SK-N-MC (cell line): ENCODE measurements around the gene DNAJC17.

Source experiments
- DNase-seq: peaks from one replicate; pipeline ENCODE4 v3.0.0-alpha.2; 2011; ENCODE audit warnings: low read depth, low spot score
- H3K27ac ChIP-seq: fragments of 200-600 bp; sonication (generic); 2 replicates; pipeline ENCODE4 v1.5.1; 2016; ENCODE audit warnings: mixed run types
- H3K36me3 ChIP-seq: fragments of 200-600 bp; sonication (generic); 2 replicates; pipeline ENCODE4 v1.6.1; 2017; ENCODE audit warnings: antibody characterized with exemption, low read length, mixed read lengths; ENCODE audit not compliant: insufficient read depth
- H3K4me3 ChIP-seq: fragments of 200-600 bp; sonication (generic); 2 replicates; pipeline ENCODE4 v1.5.1; 2016
- H3K9ac ChIP-seq: fragments of 200-600 bp; sonication (generic); 2 replicates; pipeline ENCODE4 v1.8.0; 2017; ENCODE audit warnings: mixed run types, mixed read lengths; ENCODE audit not compliant: insufficient read length
- H3K9me3 ChIP-seq: fragments of 200-600 bp; sonication (generic); 2 replicates; pipeline ENCODE4 v1.6.1; 2017; ENCODE audit warnings: low read depth, mild to moderate bottlenecking, antibody characterized with exemption, low read length, moderate library complexity, mixed read lengths
- EZH2 ChIP-seq: fragments of 200-600 bp; sonication (generic); IDR thresholded peaks from one replicate; pipeline ENCODE4 v1.6.1; 2017; ENCODE audit warnings: antibody characterized with exemption
- FOXP2 ChIP-seq: optimal IDR thresholded peaks from 2 replicates; pipeline ENCODE3; 2011; ENCODE audit warnings: mild to moderate bottlenecking, moderate library complexity; ENCODE audit not compliant: insufficient read depth; ENCODE audit errors: extremely low read length, control extremely low read depth
- POLR2AphosphoS5 ChIP-seq: IDR thresholded peaks from 2 replicates; pipeline ENCODE4 v1.6.1; 2012; ENCODE audit warnings: mild to moderate bottlenecking, low read depth, low read length, borderline replicate concordance

Gene DNAJC17

GRCh38 chr15:40807028-40807887 lies at the start of gene DNAJC17, which contains the start of gene ZFYVE19:
DNAJC17 (minus strand) TSS chr15:40807473; CDS start chr15:40807446, 27 bp downstream.
ZFYVE19 (plus strand) TSS chr15:40807089; CDS start chr15:40807590, 501 bp downstream.
- peak; percentile 94 for DNase-seq
- TF ChIP-seq FOXP2 (no peak), POLR2AphosphoS5 (peak; percentile 78), EZH2 (no peak)
- H3K27ac ChIP-seq = peak within 1 kb of the TSS; percentile 72; the same call in 1 of the 2 replicates

DNA sequence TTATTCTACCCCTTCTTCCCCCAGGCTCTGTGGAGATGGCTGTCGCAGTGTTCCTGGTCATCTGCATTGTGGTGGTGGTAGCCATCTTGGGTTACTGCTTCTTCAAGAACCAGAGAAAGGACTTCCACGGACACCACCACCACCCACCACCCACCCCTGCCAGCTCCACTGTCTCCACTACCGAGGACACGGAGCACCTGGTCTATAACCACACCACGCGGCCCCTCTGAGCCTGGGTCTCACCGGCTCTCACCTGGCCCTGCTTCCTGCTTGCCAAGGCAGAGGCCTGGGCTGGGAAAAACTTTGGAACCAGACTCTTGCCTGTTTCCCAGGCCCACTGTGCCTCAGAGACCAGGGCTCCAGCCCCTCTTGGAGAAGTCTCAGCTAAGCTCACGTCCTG lies 49.5 kb upstream of the DNAJC17 start:
- no peaks in the 10 kb centered on the region for H3K9me3 ChIP-seq
- H3K27ac ChIP-seq = no peak overlapping the region
- DNase-seq = no peak
- no peaks in the 10 kb centered on the region for H3K36me3 ChIP-seq
- TF ChIP-seq FOXP2 (no peak), EZH2 (no peak)
- H3K9ac ChIP-seq = no peak overlapping the region
- no peak overlapping the region for H3K4me3 ChIP-seq

More at GRCh38 chr15:40807028-40807887, at the start of gene DNAJC17, which contains the start of gene ZFYVE19:
- Histone ChIP-seq H3K9ac (peak within 1 kb of the TSS; percentile 88), H3K36me3 (no peaks in the 10 kb centered on the region), H3K4me3 (peak within 1 kb of the TSS; percentile 99), H3K9me3 (no peaks in the 10 kb centered on the region)

- Histone ChIP-seq H3K27ac (no peak overlapping the region), H3K9ac (no peak overlapping the region), H3K4me3 (no peak overlapping the region), H3K36me3 (no peaks in the 10 kb centered on the region), H3K9me3 (no peaks in the 10 kb centered on the region)
- DNase-seq = no peak
- no peak for TF ChIP-seq EZH2
- TF ChIP-seq POLR2AphosphoS5 = no peak
- no peak for TF ChIP-seq FOXP2
Observed at GRCh38 chr15:40855706-40856234, 48.5 kb upstream of the DNAJC17 start.

DNA sequence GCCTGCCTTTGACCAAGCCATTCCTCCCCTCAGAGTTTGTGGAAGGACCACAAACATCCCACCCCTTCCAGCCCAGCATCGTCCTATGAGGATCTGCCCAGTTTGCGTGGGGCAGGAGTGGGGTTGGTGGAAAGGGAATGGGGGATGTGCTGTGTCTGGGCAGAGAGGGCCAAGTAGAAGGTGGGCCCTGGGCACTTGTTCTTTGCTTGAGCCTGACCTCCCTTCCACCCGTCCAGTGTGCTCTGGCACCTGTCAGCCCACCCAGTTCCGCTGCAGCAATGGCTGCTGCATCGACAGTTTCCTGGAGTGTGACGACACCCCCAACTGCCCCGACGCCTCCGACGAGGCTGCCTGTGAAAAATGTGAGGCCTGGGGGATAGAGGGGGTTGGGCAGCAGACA lies 46.9 kb upstream of the DNAJC17 start:
- Histone ChIP-seq H3K27ac (no peak overlapping the region), H3K36me3 (no peaks in the 10 kb centered on the region)

DNA sequence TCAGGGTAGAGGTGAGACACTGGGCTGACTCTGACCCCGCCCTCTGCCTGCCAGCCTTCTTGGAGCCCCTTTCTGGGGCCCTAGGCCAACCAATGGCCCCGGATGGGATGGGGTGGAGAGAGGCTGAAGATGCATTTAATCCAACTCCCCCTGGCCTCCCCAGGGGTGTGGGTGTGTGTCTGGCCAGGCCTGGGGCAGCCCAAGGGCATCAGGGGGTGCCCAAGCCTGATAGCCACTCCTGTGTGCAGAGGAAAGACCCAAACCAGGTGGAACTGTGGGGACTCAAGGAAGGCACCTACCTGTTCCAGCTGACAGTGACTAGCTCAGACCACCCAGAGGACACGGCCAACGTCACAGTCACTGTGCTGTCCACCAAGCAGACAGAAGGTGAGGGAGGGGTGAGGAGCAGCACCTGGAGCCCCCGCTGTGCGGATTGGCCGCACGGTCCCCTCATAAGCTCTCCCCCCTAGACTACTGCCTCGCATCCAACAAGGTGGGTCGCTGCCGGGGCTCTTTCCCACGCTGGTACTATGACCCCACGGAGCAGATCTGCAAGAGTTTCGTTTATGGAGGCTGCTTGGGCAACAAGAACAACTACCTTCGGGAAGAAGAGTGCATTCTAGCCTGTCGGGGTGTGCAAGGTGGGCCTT lies 46.1 kb upstream of the DNAJC17 start:
- TF ChIP-seq POLR2AphosphoS5 (no peak), EZH2 (no peak), FOXP2 (no peak)

More for the DNA sequence above, 46.9 kb upstream of the DNAJC17 start:
- TF ChIP-seq EZH2 (no peak), FOXP2 (no peak), POLR2AphosphoS5 (no peak)
- no peaks in the 10 kb centered on the region for H3K9me3 ChIP-seq
- H3K4me3 ChIP-seq = no peak overlapping the region
- no peak overlapping the region for H3K9ac ChIP-seq
- DNase-seq = no peak

GRCh38 chr15:40852529-40852928 lies 45.3 kb upstream of the DNAJC17 start:
- TF ChIP-seq EZH2 (no peak), POLR2AphosphoS5 (no peak), FOXP2 (no peak)
- no peaks in the 10 kb centered on the region for H3K9me3 ChIP-seq
- H3K27ac ChIP-seq = no peak overlapping the region
- H3K36me3 ChIP-seq = no peaks in the 10 kb centered on the region
- no peak overlapping the region for H3K9ac ChIP-seq
- DNase-seq = no peak
- H3K4me3 ChIP-seq = no peak overlapping the region

More for the DNA sequence above, 46.1 kb upstream of the DNAJC17 start:
- Histone ChIP-seq H3K4me3 (no peak overlapping the region), H3K36me3 (no peaks in the 10 kb centered on the region), H3K9me3 (no peaks in the 10 kb centered on the region), H3K27ac (no peak overlapping the region), H3K9ac (no peak overlapping the region)
- DNase-seq = no peak

GRCh38 chr15:40850576-40851112 lies 43.4 kb upstream of the DNAJC17 start:
- Histone ChIP-seq H3K9me3 (no peaks in the 10 kb centered on the region), H3K36me3 (no peaks in the 10 kb centered on the region), H3K9ac (no peak overlapping the region), H3K27ac (no peak overlapping the region), H3K4me3 (no peak overlapping the region)
- TF ChIP-seq EZH2 = no peak
- no peak for TF ChIP-seq FOXP2
- TF ChIP-seq POLR2AphosphoS5 = no peak
- no peak for DNase-seq

- H3K27ac ChIP-seq = peak overlapping the region; percentile 37; the same call in 1 of the 2 replicates
- no peak overlapping the region for H3K9ac ChIP-seq
- DNase-seq = no peak
- H3K4me3 ChIP-seq = peak overlapping the region; percentile 6
- H3K36me3 ChIP-seq = no peaks in the 10 kb centered on the region
- H3K9me3 ChIP-seq = no peaks in the 10 kb centered on the region
- TF ChIP-seq FOXP2 = no peak
- no peak for TF ChIP-seq EZH2
- TF ChIP-seq POLR2AphosphoS5 = no peak
Observed at GRCh38 chr15:40847223-40847961, 40.1 kb upstream of the DNAJC17 start.
